Airway epithelial cell (primary cell): ENCODE measurements around the gene OR2J1. TPM values are rescaled to one million over a fixed set of nuclear protein-coding genes. Genes with fewer than 3 reads are reported as not detected.

Source experiments
- total RNA-seq: library from RNA; depleted of rRNA; stranded (reverse); fragments of >200 nt; gene quantifications from 2 replicates; pipeline ENCODE4 v1.2.3, GENCODE V29; 2015

OR2J1 gene
- not detected in 2 replicates for total RNA-seq

GRCh38 chr6:29099190-29099589 is at the start of gene OR2J1:
Gene OR2J1 (plus strand): TSS chr6:29099490. CDS start chr6:29100943, 1,453 bp downstream.

GRCh38 chr6:29087213-29087612 is 12.1 kb upstream of the OR2J1 start, which contains the start of gene OR2B3:
Gene OR2B3 (minus strand): TSS chr6:29087313. CDS start chr6:29087248, 65 bp downstream.

GRCh38 chr6:29107758-29108157 is 8.5 kb downstream of the OR2J1 start, which contains the start of gene OR2J3:
Gene OR2J3 (plus strand): TSS chr6:29108058. CDS start chr6:29111891, 3,833 bp downstream.

Other genes with a start within 250 kb of the OR2J1 start
- gene TRIM27, start 175.5 kb upstream of the OR2J1 start, total RNA-seq = 32.7 and 40.8 TPM in 2 replicates
- gene ZNF311, start 94.2 kb upstream of the OR2J1 start, total RNA-seq = 0.92 and 1.1 TPM in 2 replicates
- not detected in 2 replicates for gene OR2W1, start 54.3 kb upstream of the OR2J1 start, total RNA-seq
- not detected in 2 replicates for gene OR2B3, start 12.2 kb upstream of the OR2J1 start, total RNA-seq
- gene OR2J3, start 8.6 kb downstream of the OR2J1 start, total RNA-seq = not detected in 2 replicates
- not detected in 2 replicates for gene OR2J2, start 71.4 kb downstream of the OR2J1 start, total RNA-seq
- not detected in 2 replicates for gene OR14J1, start 202.2 kb downstream of the OR2J1 start, total RNA-seq